B cell (primary cell): ENCODE results near the gene PFDN1.

Source experiments
- EZH2 ChIP-seq: IDR thresholded peaks from 2 replicates; pipeline ENCODE4 v1.6.1; 2012; ENCODE audit warnings: borderline replicate concordance, low read depth, mild to moderate bottlenecking, moderate library complexity, low read length; ENCODE audit not compliant: insufficient read depth, poor library complexity, severe bottlenecking
- TF ChIP-seq, protein P1 (sequence below): fragments of 200-600 bp; IDR thresholded peaks from one replicate; pipeline ENCODE4 v1.8.0; 2022; ENCODE audit warnings: antibody characterized with exemption, mild to moderate bottlenecking

DNA sequence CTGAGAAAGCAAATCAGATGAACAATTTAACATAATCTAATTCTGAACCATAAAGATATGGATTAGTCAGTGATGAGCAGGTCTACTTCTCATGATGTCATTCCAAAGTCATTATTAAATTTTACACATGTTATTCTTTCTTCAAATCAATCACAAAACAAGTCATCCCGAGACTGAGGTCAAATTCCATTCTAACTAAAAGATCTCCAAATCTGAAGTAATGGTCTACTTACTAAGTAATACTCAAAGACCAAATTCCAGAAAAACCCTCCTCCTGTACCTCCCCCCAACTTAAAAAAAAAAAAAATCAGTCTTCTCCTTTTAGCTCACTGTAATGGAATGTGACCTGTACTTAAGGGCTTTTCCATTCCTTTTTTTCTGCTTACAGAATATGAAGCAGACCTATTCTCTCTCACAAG is 4.7 kb downstream of the PFDN1 start:
- TF ChIP-seq, protein P1, sequence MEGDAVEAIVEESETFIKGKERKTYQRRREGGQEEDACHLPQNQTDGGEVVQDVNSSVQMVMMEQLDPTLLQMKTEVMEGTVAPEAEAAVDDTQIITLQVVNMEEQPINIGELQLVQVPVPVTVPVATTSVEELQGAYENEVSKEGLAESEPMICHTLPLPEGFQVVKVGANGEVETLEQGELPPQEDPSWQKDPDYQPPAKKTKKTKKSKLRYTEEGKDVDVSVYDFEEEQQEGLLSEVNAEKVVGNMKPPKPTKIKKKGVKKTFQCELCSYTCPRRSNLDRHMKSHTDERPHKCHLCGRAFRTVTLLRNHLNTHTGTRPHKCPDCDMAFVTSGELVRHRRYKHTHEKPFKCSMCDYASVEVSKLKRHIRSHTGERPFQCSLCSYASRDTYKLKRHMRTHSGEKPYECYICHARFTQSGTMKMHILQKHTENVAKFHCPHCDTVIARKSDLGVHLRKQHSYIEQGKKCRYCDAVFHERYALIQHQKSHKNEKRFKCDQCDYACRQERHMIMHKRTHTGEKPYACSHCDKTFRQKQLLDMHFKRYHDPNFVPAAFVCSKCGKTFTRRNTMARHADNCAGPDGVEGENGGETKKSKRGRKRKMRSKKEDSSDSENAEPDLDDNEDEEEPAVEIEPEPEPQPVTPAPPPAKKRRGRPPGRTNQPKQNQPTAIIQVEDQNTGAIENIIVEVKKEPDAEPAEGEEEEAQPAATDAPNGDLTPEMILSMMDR, result no peak
- TF ChIP-seq EZH2, result no peak
